ENCODE results near the gene HADHA.
"Not testable (repeated sequence)": the region's sequence is repeated elsewhere in the genome, so short reads cannot be mapped to it uniquely, and the experiment has no call there.

The HADHA gene

DNA sequence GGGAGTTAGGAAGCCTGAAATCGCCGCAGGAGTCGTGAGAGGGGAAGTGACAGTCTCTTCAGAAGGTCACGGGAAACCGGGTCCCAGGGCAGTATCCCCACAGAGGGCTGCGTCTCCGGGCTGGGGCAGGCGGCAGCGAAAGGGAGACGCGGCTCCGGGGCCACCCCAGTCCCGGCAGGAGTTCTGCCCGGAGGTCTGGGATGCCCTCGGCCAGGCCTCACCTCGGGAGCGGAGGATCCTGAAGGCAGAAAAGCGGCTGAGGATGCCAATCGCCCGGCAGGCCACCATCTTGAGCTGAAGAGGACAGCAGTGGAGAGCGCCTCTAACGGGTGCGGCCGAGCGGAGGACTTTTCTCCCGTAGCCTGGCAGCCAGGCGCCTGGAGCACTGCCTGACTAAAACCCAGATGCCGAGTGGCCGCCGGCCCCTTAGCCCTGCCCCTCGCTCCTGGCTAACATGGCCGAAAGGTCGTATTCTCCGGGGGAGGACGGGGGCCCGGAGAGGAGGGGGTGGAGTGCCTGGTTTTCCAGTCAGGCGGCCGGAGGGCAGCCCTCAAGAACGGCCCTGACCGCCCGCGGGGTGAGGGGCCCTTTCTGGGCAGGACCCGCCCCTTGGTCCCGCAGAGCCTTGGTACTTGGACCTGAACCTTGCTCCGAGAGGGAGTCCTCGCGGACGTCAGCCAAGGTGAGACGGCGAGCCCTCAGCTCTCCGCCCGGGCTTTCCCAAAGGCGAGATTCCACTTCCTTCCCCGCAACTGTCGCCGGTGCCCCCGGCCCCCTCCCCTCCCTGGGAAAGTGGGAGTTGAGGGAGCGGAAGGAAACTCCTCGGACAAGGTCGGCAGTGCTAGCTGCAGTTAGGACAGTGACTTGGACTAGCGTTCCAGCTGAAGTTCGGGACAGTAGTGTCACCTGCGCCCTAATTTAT lies at the start of gene HADHA, which contains the start of gene HADHB:
Gene HADHA (minus strand): TSS at position 324 of the 922 bp plus-strand sequence. CDS start 36 bp downstream, at position 288.
Gene HADHB (plus strand): TSS at position 631 of the 922 bp plus-strand sequence. CDS start 9,316 bp downstream, outside the sequence.
- peak; percentile 92 for DNase-seq (ENCODE audit: low spot score)

DNA sequence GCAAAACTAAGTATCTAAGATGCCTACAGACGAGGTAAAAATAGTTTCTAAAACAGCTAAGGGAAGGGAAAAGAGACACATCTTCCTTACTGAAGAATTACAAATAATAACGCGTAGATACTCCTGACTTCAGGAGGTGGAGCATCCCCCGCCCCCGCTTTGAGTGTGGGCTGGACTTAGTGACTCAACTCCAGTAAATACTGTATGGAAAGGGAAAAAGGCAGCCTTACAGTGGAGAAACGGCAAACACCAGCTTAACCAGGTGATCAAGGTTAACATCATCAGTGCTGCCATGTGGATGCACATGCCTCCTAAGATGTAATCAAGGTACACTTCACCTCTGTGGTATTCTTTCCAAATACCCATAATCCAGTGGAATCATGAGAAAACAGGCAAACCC lies 48.2 kb upstream of the HADHA start:
- DNase-seq (ENCODE audit: low spot score) = peak; percentile 55

DNA sequence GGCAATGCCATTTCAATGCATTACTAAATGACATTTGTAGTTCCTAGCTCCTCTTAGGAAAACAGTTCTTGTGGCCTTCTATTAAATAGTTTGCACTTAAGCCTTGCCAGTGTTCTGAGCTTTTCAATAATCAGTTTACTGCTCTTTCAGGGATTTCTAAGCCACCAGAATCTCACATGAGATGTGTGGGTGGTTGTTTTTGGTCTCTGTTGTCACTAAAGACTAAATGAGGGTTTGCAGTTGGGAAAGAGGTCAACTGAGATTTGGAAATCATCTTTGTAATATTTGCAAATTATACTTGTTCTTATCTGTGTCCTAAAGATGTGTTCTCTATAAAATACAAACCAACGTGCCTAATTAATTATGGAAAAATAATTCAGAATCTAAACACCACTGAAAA lies 45.6 kb upstream of the HADHA start:
- DNase-seq (ENCODE audit: low spot score) = no peak

DNA sequence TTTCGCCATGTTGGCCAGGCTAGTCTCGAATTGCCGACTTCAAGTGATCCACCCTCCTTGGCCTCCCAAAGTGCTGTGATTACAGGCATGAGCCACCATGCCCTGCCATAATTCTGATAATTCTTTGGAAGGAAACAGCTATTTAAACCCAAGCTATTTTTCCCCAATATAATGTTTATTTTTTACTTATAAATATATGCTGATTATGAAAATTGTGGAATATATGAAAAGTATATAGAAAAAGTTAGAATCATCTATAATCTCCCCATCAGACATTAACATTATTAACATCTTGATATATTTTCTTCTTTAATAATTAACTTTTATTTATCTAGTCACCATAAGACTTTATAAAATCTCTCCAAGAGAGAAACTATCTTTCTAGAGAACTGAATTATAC lies 41.5 kb upstream of the HADHA start:
- no peak for DNase-seq (ENCODE audit: low spot score)

DNA sequence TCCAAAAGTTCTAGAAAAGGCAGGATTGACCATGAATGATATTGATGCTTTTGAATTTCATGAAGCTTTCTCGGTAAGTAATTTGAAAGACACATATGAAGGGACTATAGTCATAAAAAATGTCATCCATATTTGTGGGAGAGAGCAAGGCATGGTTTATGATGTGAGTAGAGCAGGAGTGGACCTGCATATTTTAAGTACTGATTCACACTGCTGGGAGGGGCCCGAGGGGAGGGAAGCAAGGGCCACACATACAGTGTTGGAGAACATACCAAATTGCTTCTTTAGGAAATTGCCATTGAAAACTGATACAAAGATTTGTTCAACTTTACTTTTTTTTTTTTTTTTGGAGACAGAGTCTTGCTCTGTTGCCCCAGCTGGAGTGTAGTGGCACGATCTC lies 39.7 kb upstream of the HADHA start:
- no peak for DNase-seq (ENCODE audit: low spot score)

DNA sequence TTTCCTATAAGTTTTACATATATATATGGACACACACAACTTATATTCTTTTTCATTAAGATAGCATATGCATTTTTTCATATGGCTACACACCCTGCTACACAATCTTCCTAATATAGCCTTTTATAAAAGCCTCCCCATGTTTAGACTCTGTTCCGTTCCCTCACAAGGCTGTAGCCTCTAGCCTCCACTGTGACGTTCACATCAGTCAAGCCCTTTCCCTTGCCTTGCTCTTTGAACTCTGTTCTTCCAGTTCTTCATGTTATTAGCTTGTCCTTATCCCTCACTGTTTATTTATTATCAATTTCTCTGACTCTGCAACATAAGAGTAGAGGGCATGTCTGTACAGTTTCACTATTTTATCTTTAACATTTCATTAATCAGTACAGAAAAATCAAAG lies 39.2 kb upstream of the HADHA start:
- no peak for DNase-seq (ENCODE audit: low spot score)

DNA sequence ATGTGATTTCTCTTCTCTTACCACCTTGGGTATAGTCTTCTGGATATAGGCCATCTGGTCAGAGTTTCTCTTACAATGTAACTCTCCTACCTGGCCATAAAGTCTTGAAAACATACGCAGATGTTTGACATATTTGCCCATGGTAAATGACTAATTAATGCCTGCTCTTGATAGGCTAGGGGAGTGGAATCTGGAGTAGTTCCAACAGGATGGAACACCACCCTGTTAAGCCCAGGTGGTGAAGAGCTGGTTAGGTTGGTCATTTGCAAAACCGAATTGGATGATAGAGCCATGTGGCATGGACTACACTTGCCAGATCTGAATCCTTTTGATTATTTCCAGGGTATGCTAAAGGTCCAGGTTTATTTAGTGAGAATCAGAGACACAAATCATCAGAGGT lies 36.8 kb upstream of the HADHA start:
- DNase-seq (ENCODE audit: low spot score) = no peak

DNA sequence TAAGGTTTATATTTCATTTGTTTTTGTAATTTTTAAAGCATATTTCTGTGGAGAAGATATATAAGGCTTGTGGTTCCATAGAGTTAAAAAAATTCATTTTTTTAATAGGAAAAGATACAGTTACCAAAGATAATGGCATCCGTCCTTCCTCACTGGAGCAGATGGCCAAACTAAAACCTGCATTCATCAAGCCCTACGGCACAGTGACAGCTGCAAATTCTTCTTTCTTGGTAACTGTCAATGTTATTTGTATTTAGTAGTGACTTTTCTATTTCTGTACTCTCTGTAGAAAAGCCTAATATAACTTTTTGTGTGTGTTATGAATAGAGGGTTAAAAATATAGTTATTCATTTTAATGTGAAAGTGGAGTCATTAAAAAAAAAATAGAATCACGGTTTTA lies 35.5 kb upstream of the HADHA start:
- DNase-seq (ENCODE audit: low spot score) = no peak

DNA sequence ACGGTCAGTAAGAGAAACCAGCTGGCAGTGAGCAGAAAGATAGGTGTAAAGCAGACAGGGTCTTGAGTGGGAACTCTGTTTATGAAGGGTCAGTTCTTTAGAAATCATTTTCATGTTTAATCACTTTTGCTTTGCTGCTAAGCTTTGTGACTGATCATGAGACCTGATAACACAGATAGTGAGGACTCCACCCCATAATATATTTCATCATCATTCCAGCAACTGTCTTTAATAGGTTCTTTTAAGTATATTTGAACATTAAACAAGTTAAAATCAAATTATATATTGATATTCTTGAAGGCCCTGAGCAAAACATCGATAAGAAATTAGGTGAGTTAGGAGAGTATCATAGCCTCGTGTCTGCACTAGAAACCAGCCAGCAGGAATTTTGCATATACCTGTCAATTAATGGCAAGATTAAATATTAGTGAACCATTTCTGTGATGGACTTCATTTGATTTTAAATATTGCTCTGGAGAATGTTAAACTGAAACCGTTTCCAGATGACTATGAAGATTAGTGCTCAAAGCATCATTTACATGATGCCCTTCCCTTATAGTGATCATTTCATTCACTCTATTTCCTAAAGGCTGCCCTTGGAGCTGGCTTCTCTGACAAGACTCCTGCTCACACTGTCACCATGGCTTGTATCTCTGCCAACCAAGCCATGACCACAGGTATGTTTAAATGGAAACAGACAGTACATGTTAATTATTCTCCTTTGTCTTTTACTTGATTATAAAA lies 32.2 kb upstream of the HADHA start:
- no peak for DNase-seq (ENCODE audit: low spot score)

DNA sequence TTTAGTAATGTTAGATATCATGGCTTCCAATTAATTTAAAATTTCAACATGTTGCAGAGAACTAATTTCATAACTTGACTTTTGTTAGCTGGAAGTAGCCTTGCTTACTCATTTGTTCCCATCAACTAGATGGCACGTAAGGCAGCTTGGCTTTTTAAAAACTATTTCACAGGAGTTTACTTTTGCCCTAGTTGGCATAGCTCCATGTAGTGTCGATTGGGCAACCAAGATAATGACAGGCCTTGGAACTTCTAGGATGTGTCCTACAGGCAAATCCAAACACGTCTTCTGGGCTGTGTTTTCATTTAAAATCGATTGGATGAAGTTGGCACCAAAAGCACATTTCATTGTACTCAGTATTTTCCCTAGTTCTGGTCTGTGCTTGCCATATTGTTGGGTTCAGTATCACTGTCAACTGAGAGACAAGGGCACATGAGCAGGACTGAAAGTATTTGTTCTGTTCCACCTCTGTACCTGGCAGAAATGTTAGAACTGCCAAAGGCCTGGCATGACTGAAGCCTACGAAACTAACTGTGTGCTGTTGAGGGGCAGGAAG lies 29.7 kb upstream of the HADHA start:
- no peak for DNase-seq (ENCODE audit: low spot score)

DNA sequence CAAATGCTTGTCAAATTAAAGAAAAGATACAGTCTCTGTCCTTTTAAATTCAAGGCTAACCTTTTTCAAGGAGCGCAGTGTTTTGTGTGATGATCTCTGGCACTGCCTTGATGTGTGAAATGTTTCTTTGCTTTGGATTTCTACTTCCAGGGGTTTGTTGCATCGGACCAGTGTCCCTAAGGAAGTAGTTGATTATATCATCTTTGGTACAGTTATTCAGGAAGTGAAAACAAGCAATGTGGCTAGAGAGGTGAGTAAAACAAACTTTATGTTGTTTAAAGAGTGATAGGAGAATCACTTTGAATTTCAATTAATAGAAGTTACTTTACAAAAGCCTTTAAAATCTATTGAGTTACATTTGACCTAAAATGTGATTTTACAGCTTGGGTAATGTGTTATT lies 29.1 kb upstream of the HADHA start:
- DNase-seq (ENCODE audit: low spot score) = no peak

DNA sequence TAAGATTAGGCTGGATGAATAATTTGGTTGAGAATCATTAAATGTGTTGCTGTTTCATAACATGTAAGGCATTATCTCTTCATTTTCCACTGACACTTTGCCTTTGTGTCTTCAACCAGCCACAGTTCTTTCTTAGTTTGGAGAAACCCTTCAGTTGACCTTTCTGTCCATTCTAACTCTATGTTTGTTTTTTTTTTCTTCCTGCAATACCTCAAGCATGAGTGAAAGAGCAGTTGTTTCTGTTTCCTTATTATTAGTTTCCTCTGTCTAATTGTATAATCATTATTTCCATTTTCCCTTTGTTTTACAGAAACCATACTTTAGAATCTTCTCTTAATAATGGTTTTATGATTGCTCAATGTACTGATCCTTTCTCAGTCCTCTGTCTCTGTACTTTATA lies 25.9 kb upstream of the HADHA start:
- DNase-seq (ENCODE audit: low spot score) = no peak

DNA sequence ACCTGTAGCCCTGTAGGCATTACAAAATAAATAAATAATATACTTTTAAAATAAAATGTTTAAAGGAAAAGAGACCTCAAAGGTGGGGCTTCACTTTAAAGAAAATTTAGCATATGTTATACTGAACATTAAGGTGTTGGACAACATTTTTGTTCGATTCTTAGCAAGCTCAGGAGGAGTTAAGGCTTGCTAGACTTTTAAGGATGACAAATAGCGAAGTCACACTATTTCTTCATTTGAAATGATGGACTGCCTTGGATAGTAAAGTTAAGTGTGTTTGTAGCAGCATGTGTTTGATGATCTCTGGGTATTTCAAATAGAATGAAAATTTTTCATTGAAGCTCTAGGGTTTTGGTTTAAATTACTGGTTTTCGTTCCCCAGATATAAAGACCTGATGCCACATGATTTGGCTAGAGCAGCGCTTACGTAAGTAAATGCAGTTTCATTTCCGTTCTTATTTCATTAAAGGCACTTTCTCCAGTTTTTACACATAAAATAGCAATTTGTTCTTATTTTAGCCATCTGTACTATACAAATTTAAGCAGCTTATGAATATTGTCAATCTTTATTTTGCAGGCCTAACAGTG lies 25.2 kb upstream of the HADHA start:
- no peak for DNase-seq (ENCODE audit: low spot score)

DNA sequence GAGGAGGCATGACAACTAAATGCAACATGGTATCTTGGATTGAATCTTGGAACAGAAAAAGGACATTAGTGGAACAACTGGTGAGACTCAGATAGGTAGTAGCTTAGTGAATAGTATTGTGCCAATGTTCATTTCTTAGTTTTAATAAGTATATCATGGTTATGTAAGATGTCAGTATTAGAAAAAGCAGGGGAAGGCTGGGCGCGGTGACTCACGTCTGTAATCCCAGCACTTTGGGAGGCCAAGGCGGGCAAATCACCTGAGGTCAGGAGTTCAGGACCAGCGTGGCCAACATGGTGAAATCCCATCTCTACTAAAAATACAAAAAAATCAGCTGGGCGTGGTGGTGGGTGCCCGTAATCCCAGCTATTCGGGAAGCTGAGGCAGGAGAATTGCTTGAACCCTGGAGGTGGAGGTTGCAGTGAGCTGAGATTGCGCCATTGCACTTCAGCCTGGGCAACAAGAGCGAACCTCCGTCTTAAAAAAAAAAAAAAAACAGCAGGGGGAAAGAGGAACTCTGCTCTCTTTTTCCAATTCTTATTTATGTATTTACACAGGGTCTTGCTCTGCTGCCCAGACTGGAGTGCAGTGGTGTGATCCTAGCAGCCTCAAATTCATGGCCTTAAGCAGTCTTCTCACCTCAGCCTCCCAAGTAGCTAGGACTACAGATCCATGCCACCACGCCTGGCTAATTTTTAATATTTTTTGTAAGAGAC lies 24.4 kb upstream of the HADHA start:
- not testable (repeated sequence) for DNase-seq (ENCODE audit: low spot score)

DNA sequence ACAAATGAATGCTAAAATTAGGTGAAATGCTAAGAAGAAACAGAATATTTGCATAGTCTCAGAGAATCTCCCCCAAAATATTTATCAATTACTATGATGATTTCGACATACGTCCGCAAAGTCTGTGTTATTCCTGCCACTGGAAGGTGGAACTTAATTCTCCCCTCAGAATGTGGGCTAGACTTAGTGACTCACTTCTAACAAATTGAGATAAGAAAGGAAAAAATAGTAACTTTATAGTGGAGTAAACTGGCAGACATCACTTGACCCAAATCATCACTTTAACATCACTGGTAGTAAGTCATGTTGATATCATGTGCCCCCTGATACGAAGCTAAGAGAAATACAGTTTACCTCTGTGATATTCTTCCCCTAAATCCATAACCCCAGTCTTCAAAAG lies 23.8 kb upstream of the HADHA start:
- DNase-seq (ENCODE audit: low spot score) = no peak

DNA sequence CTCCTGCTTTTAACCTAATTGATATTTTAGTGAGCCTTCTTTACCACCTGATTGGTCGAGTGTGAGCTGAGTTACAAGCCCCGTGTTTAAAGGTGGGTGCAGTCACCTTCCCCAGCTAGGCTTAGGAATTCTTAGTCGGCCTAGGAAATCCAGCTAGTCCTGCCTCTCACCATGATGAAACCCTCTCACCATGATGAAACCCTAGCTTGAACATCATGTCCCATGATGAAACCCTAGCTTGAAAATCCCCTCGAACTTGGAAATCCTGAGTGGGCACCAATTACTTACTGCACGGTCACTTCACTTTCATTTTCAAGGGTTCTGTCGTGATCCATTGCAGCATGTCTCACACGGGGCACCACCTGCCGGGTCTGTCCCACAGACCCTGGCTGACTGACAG lies 14.4 kb upstream of the HADHA start:
- not testable (repeated sequence) for DNase-seq (ENCODE audit: low spot score)

DNA sequence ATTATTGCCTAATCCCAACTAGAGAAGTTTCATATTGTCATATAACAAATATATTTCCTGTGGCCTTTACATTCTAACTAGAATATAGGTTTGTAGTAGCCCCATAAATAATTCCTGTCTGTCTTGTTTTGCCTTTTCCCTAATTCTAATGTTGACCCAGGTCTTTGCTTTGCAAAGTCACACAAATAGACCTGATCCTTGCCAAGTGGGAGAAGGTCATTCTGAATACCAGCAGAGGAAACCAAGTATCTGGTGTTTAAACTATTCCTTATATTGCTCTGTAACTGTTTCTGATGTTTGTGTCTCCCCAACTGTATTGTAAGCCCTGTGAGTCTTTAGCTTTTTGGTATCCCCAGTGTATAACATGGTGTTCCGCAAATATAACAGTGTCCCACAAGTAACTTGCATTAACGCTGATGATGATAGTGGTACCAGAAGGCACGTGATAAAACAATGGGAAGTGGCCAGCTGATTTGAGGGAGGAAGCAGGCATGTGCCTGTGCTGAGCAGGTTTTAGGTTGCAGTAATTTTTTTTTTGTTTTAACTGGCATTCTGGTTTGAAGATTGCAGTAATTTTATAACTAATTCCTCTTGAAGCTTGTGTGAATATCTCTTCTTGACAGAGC lies 11.4 kb upstream of the HADHA start:
- no peak for DNase-seq (ENCODE audit: low spot score)

DNA sequence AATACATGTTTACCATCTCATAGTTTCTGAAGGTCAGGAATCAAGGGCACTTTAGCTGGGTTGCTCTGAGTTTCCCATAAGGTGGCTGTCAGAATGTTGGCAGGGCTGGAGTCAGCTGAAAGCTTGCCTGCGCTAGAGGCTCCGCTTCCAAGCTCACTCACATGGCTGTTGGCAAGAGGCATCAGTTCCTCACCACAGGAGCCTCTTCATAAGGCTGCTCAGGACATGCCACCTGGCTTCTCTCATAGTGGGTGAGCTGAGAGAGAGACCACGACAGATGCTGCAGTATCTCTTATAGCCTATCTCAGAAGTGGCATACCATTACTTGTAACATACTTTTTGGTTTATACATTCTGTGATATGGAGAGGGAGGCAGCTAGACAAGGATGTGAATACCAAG lies 7.5 kb upstream of the HADHA start:
- peak; percentile 57 for DNase-seq (ENCODE audit: low spot score)

DNA sequence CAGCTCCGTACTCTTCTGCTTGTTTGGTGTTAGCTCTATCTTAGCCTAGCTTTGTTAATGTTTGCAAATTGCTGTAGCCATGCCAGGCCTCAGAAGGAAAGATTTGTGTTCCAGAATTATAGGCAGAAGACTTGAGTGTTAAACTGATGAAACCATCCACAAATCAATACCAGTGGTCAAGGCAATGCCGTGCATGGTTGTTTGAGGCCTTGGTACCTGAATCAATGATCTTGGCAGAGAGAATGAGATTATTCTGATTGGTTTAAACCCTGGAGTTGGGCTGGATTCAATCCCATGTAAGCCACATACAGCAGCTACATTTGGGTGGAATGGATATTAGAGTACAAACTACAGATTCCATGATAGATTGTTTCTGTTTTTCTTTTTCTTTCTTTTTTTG lies 5.2 kb upstream of the HADHA start:
- no peak for DNase-seq (ENCODE audit: low spot score)

DNA sequence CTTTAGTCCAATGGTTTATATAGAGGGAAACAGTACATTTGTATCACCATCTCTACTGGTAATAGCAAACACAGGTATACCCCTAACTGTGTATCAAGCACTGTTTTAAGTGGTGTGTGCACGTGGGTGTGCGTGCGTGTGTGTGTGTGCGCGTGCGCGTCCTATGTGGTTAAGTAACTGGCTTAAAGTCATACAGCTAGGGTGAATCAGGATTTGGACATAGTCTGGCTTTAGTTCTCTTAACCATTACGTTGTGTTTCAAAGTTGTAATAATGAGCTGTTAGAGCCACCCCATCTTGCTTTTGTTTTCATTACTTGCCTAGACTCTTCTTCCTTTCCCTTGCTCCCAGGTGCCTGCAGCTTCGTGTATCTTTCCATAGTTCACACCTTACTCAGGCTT lies 2.4 kb upstream of the HADHA start:
- no peak for DNase-seq (ENCODE audit: low spot score)

DNA sequence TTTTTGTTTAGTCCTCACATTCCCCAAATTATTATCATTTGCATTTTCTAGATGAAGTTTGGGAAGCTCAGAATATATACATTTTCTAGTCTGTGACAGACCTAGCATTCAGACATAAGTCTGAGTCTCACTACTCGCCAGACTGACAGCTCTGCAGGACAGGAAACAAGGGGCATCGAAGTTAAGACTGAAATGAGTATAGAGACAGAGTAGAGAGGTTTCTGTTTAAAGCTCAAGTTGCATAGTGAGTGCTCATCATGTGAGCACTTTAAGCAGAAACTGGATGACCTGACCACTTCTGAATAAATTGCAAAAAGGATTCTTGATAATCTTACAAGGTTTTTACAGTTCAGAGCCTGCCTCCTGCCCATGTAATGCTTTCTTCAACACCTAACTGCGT lies 1.4 kb upstream of the HADHA start:
- DNase-seq (ENCODE audit: low spot score) = no peak

Data from putamen (tissue), 1 donor.